ENCODE data around the gene XCL1. TPM values are rescaled to one million over a fixed set of nuclear protein-coding genes. Genes with fewer than 3 reads are reported as not detected.
A peak's percentile ranks its signal among the peaks of the same experiment; 100 is the strongest.
"Not testable (repeated sequence)": the region's sequence is repeated elsewhere in the genome, so short reads cannot be mapped to it uniquely, and the experiment has no call there.

XCL1 gene, protein sequence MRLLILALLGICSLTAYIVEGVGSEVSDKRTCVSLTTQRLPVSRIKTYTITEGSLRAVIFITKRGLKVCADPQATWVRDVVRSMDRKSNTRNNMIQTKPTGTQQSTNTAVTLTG
- total RNA-seq, result not detected in 2 replicates
- polyA plus RNA-seq, result not detected in 2 replicates
- not detected in 2 replicates for polyA plus RNA-seq (2012)
- 0.90 TPM in 1 of 2 replicates, not detected in the other for polyA minus RNA-seq (ENCODE audit: low replicate concordance)

DNA sequence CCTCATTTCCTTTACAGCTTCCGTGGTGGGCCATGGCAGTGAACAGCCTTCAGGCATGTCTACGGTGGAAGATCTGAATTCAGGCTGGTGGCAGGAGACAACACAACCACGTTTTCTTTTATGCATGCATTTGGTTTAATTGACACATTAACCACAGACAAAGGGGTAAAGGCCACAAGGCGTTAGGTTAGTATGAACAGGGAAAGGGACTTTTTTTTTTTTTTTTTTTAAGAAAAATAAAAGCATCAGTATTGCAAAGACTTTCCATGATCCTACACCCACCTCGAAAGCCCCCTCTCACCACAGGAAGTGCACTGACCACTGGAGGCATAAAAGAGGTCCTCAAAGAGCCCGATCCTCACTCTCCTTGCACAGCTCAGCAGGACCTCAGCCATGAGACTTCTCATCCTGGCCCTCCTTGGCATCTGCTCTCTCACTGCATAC lies at the start of gene XCL1:
Gene XCL1 (plus strand): TSS at position 361 of the 444 bp plus-strand sequence. CDS start 33 bp downstream, at position 394.
- H3K9ac ChIP-seq (ENCODE audit: insufficient read depth, low read length); H3K27ac ChIP-seq (ENCODE audit: insufficient read depth, low read length); H4K20me1 ChIP-seq (ENCODE audit: control insufficient read depth, extremely low read depth, insufficient read depth, low read length); H3K4me2 ChIP-seq (ENCODE audit: extremely low read depth, insufficient read depth, low read length); H3K4me3 ChIP-seq (replicated peaks in 1 of 4; ENCODE audit: control extremely low read depth in 1 of 4, insufficient read depth in 1 of 4, low read depth in 3 of 4, low read length in 4 of 4); H2AFZ ChIP-seq (ENCODE audit: low read length); H3K4me1 ChIP-seq (ENCODE audit: control insufficient read depth, extremely low read depth, insufficient read depth, low read length); H3K79me2 ChIP-seq (ENCODE audit: control insufficient read depth, insufficient read depth, low read length); H3K9me3 ChIP-seq (ENCODE audit: control insufficient read depth, insufficient read depth, low read depth, low read length); H3K36me3 ChIP-seq (ENCODE audit: control insufficient read depth, insufficient read depth, low read length); H3K27me3 ChIP-seq (ENCODE audit: control insufficient read depth, insufficient read depth, low read length); DNase-seq (ENCODE audit: low read depth in 2 of 2): not testable (repeated sequence)

DNA sequence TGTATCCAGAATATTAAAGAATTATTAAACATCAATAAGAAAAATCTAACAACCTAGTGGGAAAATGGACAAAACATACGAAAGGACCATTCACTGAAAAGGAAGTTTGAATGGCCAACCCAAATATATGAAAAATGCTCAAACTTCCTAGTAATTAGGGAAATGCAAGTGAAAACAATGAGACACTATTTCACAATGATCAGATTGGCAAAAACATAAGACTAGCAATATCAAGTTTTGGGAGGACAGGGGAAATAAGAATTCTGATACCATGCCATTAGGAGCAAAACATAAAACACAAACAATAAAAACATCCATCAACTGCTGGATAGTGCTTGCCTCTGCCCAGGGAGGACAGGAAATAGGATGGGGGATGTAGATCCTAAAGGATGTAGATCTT lies 46.9 kb upstream of the XCL1 start:
- no peak for TF ChIP-seq EZH2 (IDR thresholded peaks at IDR 0.05; ENCODE audit: low read length, missing control alignments)
- TF ChIP-seq, protein P1, sequence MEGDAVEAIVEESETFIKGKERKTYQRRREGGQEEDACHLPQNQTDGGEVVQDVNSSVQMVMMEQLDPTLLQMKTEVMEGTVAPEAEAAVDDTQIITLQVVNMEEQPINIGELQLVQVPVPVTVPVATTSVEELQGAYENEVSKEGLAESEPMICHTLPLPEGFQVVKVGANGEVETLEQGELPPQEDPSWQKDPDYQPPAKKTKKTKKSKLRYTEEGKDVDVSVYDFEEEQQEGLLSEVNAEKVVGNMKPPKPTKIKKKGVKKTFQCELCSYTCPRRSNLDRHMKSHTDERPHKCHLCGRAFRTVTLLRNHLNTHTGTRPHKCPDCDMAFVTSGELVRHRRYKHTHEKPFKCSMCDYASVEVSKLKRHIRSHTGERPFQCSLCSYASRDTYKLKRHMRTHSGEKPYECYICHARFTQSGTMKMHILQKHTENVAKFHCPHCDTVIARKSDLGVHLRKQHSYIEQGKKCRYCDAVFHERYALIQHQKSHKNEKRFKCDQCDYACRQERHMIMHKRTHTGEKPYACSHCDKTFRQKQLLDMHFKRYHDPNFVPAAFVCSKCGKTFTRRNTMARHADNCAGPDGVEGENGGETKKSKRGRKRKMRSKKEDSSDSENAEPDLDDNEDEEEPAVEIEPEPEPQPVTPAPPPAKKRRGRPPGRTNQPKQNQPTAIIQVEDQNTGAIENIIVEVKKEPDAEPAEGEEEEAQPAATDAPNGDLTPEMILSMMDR (conservative IDR thresholded peaks at IDR 0.05 in 1 of 2, IDR thresholded peaks at IDR 0.05 in 1 of 2; ENCODE audit: low read depth in 1 of 2, low read length in 2 of 2), result no peak
- Histone ChIP-seq H3K9me3 (ENCODE audit: control insufficient read depth, insufficient read depth, low read depth, low read length) (no peaks in the 10 kb centered on the region), H4K20me1 (ENCODE audit: control insufficient read depth, extremely low read depth, insufficient read depth, low read length) (no peaks in the 10 kb centered on the region), H2AFZ (ENCODE audit: low read length) (no peak overlapping the region), H3K4me1 (ENCODE audit: control insufficient read depth, extremely low read depth, insufficient read depth, low read length) (no peaks in the 10 kb centered on the region), H3K27ac (ENCODE audit: insufficient read depth, low read length) (no peak overlapping the region), H3K27me3 (ENCODE audit: control insufficient read depth, insufficient read depth, low read length) (no peaks in the 10 kb centered on the region), H3K4me2 (ENCODE audit: extremely low read depth, insufficient read depth, low read length) (no peak overlapping the region), H3K9ac (ENCODE audit: insufficient read depth, low read length) (no peak overlapping the region), H3K4me3 (replicated peaks in 1 of 4; ENCODE audit: control extremely low read depth in 1 of 4, insufficient read depth in 1 of 4, low read depth in 3 of 4, low read length in 4 of 4) (no peak overlapping the region), H3K79me2 (ENCODE audit: control insufficient read depth, insufficient read depth, low read length) (no peaks in the 10 kb centered on the region), H3K36me3 (ENCODE audit: control insufficient read depth, insufficient read depth, low read length) (no peaks in the 10 kb centered on the region)
- DNase-seq (ENCODE audit: low read depth in 2 of 2), result no peak

DNA sequence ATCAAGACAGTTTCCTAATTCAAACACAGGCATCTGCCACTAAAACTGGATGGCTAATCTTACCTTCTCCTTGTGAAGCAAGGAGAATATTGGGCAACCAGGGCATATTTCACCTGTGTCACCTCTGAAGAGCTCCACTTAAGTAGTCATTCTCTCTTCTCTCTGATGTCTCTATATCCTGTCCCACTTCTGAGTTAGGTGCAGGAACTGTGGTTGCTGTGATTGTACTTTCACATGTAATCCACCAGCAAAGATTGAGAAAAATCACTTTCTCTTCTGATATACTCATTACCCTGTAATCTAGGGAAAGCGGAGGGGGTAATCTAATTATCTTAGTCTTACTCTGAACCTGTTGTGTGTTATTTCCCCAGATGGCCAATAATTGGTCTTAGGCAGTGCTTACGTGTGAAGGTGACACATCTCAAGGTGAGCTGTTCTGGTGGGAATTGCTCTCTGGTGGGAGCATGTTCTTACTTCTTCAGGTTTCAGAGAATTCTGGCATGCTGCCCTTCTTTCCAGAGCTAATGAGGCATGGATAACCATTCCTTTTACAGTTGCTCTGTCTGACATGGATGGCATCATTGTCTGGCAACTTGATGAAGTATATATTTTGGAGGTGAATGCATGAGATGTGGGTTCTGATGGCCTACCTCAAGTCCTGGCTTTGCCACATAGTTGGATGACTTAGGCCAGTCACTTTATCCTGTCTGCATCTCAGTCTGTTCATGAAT lies 44.6 kb upstream of the XCL1 start:
- H3K4me3 ChIP-seq (replicated peaks in 1 of 4; ENCODE audit: control extremely low read depth in 1 of 4, insufficient read depth in 1 of 4, low read depth in 3 of 4, low read length in 4 of 4), result no peak overlapping the region
- no peaks in the 10 kb centered on the region for H3K36me3 ChIP-seq (ENCODE audit: control insufficient read depth, insufficient read depth, low read length)
- H3K4me2 ChIP-seq (ENCODE audit: extremely low read depth, insufficient read depth, low read length), result no peak overlapping the region
- H3K9me3 ChIP-seq (ENCODE audit: control insufficient read depth, insufficient read depth, low read depth, low read length), result no peaks in the 10 kb centered on the region
- no peaks in the 10 kb centered on the region for H3K4me1 ChIP-seq (ENCODE audit: control insufficient read depth, extremely low read depth, insufficient read depth, low read length)
- H3K27ac ChIP-seq (ENCODE audit: insufficient read depth, low read length), result no peak overlapping the region
- no peaks in the 10 kb centered on the region for H3K79me2 ChIP-seq (ENCODE audit: control insufficient read depth, insufficient read depth, low read length)
- no peak overlapping the region for H2AFZ ChIP-seq (ENCODE audit: low read length)
- no peak for TF ChIP-seq EZH2 (IDR thresholded peaks at IDR 0.05; ENCODE audit: low read length, missing control alignments)
- TF ChIP-seq, protein P1 (conservative IDR thresholded peaks at IDR 0.05 in 1 of 2, IDR thresholded peaks at IDR 0.05 in 1 of 2; ENCODE audit: low read depth in 1 of 2, low read length in 2 of 2), result no peak
- H3K27me3 ChIP-seq (ENCODE audit: control insufficient read depth, insufficient read depth, low read length), result no peaks in the 10 kb centered on the region
- no peaks in the 10 kb centered on the region for H4K20me1 ChIP-seq (ENCODE audit: control insufficient read depth, extremely low read depth, insufficient read depth, low read length)
- no peak overlapping the region for H3K9ac ChIP-seq (ENCODE audit: insufficient read depth, low read length)
- DNase-seq (ENCODE audit: low read depth in 2 of 2), result peak in 1 of 2 donors; percentile 24

All from fibroblast of lung (primary cell).